Central memory CD8-positive, alpha-beta T cell (primary cell): ENCODE measurements around the gene SLC37A4.
"Not testable (repeated sequence)": the region's sequence is repeated elsewhere in the genome, so short reads cannot be mapped to it uniquely, and the experiment has no call there.

Experiments used
- ATAC-seq: fragments of 150-1000 bp; cut with Tn5 transposase; replicated peaks from 2 replicates; pipeline ENCODE4 v1.10.0; 2022; ENCODE audit warnings: mild to moderate bottlenecking, moderate FRiP score, moderate number of reproducible peaks; ENCODE audit not compliant: poor library complexity, severe bottlenecking; ENCODE audit errors: extremely low read depth
- DNase-seq, 2 donors: peaks; one replicate each; pipeline ENCODE4 v3.0.0; 2021; ENCODE audit warnings: low spot score in 2 of 2
- H3K27ac Mint-ChIP-seq: one replicate; pipeline ENCODE4 v1.8.0; 2022; ENCODE audit warnings: low read depth, mild to moderate bottlenecking, moderate library complexity, mixed read lengths
- H3K27me3 Mint-ChIP-seq: one replicate; pipeline ENCODE4 v1.8.0; 2022; ENCODE audit warnings: mixed read lengths
- H3K36me3 Mint-ChIP-seq: one replicate; pipeline ENCODE4 v1.8.0; 2022; ENCODE audit warnings: mild to moderate bottlenecking, moderate library complexity, mixed read lengths; ENCODE audit not compliant: insufficient read depth
- H3K4me1 Mint-ChIP-seq: one replicate; pipeline ENCODE4 v1.8.0; 2022; ENCODE audit warnings: mixed read lengths
- H3K4me3 Mint-ChIP-seq: one replicate; pipeline ENCODE4 v1.8.0; 2022; ENCODE audit warnings: mild to moderate bottlenecking, moderate library complexity, mixed read lengths
- H3K9me3 Mint-ChIP-seq: one replicate; pipeline ENCODE4 v1.8.0; 2022; ENCODE audit warnings: mixed read lengths

The SLC37A4 gene

DNA sequence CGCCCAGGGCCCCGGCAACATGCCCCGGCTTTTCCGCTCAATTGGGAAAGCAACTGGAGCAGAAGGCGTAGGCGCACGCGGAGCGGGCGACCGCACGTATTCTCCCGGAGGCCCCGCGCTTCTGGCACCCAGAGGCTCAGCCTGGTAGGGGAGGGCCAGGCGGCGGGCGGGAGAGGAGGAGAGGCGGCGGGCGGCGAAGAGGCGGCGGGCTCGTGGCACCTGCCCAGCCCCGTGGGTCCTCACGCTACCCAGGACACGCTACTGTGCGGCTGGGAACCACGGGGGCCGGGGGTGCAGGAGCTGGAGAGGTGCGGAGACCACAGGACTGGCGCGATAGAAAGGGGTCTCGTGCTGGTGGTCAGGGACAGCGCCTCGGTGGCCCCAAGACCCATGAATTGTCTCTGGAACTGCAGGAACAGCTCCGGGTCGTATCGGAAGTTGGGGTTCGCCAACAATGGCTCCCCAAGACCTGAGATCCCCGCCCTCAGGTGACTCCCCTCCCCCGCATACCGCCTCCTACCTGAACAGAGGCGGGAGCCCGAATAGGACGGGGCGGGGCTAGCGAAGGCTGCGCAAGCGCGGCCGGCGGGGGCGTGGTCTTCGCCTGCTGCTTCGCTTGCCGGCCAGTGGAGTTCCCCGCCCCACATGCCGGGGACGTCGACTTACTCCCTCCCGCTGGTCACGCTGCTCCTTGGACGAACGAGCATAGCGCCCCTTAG is at the start of gene SLC37A4:
Gene SLC37A4 (minus strand): TSS at position 549 of the 719 bp plus-strand sequence.
- no peaks in the 10 kb centered on the region for H3K9me3 Mint-ChIP-seq
- H3K27ac Mint-ChIP-seq: peak within 1 kb of the TSS; percentile 18
- DNase-seq (peak; percentile 98), ATAC-seq (peak; percentile 88)
- H3K4me3 Mint-ChIP-seq: peak within 1 kb of the TSS; percentile 85
- H3K36me3 Mint-ChIP-seq: peaks cover 5% of the 10 kb centered on the region
- no peaks in the 10 kb centered on the region for H3K27me3 Mint-ChIP-seq
- peaks cover 16% of the 10 kb centered on the region for H3K4me1 Mint-ChIP-seq

DNA sequence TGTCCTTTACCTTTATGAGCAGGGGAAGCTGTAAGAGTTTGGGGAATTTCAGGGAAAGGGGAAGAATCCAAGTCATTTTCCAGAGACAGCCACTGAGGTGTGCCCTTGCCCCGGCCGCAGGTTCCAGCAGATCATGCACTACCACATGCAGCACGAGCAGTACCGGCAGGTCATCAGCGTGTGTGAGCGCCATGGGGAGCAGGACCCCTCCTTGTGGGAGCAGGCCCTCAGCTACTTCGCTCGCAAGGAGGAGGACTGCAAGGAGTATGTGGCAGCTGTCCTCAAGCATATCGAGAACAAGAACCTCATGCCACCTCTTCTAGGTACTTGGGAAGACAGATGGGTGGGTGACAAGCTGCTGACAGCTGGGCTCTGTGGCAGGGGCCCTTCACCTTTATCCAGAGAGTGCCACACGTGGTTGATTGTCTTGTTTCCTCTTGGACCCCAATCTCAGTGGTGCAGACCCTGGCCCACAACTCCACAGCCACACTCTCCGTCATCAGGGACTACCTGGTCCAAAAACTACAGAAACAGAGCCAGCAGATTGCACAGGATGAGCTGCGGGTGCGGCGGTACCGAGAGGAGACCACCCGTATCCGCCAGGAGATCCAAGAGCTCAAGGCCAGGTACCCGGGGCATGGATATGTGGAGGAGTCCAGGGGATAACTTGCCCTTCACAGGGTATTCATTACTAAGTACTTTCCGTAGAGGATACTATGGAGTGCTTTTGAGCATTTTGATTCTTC is 48.2 kb upstream of the SLC37A4 start:
- Mint-ChIP-seq H3K27me3 (no peaks in the 10 kb centered on the region), H3K9me3 (no peaks in the 10 kb centered on the region), H3K4me3 (no peak overlapping the region), H3K36me3 (peaks cover 53% of the 10 kb centered on the region), H3K4me1 (no peaks in the 10 kb centered on the region), H3K27ac (no peak overlapping the region)
- no peak for ATAC-seq
- no peak for DNase-seq

DNA sequence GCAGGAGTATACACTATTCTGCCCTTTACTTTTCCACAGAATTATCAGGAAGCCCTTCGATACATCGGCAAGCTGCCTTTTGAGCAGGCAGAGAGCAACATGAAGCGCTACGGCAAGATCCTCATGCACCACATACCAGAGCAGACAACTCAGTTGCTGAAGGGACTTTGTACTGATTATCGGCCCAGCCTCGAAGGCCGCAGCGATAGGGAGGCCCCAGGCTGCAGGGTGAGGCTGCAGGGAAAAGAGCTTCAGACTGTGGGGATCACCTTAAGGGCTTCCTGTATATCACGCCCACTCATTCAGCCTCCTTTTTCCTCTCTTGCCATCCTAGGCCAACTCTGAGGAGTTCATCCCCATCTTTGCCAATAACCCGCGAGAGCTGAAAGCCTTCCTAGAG is 47.2 kb upstream of the SLC37A4 start:
- Mint-ChIP-seq H3K36me3 (peaks cover 62% of the 10 kb centered on the region), H3K4me1 (peaks cover 3% of the 10 kb centered on the region), H3K9me3 (no peaks in the 10 kb centered on the region), H3K27ac (no peak overlapping the region), H3K27me3 (no peaks in the 10 kb centered on the region), H3K4me3 (no peak overlapping the region)
- DNase-seq (no peak), ATAC-seq (no peak)

DNA sequence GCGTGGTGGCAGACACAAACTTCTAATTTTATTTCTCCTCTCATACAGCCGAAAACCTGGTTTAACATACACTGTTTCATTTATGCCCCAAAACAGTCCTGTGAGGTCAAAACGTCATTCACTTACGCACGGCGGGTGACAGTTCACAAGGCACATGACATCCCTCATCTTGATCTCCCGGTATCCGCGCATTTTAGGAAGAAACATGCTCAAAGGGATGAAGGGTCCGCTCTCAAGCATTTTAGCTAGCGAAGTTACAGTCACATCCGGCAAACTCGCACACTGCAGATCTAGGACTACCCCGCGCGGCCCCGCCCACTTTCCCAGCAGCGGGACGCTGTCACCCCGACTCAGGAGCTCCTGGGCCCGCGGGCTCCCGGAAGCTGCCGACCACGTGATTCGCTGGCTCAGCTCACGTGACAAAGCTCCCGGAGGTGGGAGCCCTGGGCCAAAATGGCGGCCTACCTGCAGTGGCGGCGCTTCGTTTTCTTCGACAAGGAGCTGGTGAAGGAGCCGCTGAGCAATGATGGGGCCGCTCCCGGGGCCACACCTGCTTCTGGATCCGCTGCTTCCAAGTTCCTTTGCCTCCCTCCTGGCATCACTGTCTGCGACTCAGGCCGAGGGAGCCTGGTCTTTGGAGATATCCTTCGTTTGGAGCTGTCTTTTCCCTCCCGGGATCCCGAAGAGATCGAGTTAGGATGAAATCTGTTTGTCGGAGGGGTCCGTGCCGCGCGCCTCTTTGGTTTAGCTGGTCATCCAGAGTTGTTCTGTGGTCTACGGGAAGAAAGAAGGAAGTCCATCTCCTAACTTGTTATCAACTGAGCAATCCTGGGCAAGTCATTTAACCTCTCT is 36.9 kb upstream of the SLC37A4 start, which contains the start of gene VPS11:
Gene VPS11 (plus strand): TSS at position 448 of the 852 bp plus-strand sequence. CDS start 6 bp downstream, at position 454.
- ATAC-seq (peak; percentile 97), DNase-seq (peak; percentile 92 to 94)
- H3K27ac Mint-ChIP-seq: peak within 1 kb of the TSS; percentile 98
- peaks cover 41% of the 10 kb centered on the region for H3K36me3 Mint-ChIP-seq
- no peaks in the 10 kb centered on the region for H3K27me3 Mint-ChIP-seq
- H3K9me3 Mint-ChIP-seq: no peaks in the 10 kb centered on the region
- H3K4me1 Mint-ChIP-seq: peaks cover 37% of the 10 kb centered on the region
- H3K4me3 Mint-ChIP-seq: peak within 1 kb of the TSS; percentile 87

DNA sequence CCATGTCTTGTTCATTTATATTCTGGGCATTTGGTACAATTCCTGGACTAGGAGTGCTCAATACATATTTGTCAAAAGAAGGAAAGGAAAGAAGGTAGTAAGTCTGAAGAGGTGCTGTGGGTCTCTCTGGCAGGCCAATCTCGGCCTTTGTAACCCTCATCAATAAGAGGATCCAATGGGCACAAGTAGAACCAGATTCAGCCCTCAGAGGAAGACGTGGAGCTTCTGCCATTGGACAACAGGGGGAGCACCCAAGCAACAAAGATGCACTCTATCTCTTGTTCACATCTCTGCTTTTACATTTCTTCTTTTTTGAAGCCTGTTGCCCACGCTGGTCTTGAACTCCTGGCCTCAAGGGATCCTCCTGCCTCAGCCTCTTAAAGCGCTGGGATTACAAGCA is 34.7 kb upstream of the SLC37A4 start:
- H3K4me3 Mint-ChIP-seq: no peak overlapping the region
- no peak for ATAC-seq
- peaks cover 35% of the 10 kb centered on the region for H3K4me1 Mint-ChIP-seq
- no peak overlapping the region for H3K27ac Mint-ChIP-seq
- no peaks in the 10 kb centered on the region for H3K9me3 Mint-ChIP-seq
- H3K36me3 Mint-ChIP-seq: peaks cover 24% of the 10 kb centered on the region
- no peaks in the 10 kb centered on the region for H3K27me3 Mint-ChIP-seq
- DNase-seq: peak in 1 of 2 donors; percentile 27

DNA sequence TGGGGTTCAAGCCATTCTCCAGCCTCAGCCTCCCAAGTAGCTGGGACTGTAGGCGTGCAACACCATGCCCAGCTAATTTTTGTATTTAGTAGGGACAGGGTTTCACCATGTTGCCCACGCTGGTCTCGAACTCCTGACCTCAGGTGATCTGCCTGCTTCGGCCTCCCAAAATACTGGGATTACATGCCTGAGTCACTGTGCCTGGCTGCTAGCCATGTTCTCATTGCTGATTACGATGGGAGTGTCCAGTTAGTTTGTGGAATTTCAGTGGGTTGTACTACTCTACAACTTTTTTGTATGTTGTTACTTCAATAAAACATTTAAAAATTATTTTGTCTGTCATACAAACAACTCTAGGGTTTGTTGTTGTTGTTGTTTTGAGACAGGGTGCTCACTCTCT is 32.1 kb upstream of the SLC37A4 start:
- ATAC-seq (no peak), DNase-seq (no peak)
- no peak overlapping the region for H3K27ac Mint-ChIP-seq

DNA sequence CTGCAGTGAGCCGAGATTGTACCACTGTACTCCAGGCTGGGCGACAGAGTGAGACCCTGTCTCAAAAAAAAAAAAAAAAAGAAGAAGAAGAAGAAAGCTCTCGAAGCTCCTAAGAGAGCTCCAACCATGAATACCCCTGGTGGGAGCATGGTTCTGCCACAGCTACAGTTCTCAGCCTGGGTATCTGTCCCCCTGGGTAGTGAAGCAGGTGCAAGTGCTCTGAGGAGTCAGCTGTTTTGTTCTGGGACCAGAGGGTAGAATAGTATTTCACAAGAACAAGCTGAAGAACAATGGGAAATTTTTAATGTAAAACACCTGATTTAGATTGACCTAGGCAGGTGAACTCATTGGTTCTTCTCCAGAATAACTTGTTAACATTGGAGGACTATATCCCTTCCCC is 30.6 kb upstream of the SLC37A4 start:
- H3K27ac Mint-ChIP-seq: no peak overlapping the region
- ATAC-seq (no peak), DNase-seq (no peak)

More for the DNA sequence above, 32.1 kb upstream of the SLC37A4 start:
- Mint-ChIP-seq H3K27me3 (no peaks in the 10 kb centered on the region), H3K36me3 (peaks cover 13% of the 10 kb centered on the region), H3K4me3 (no peak overlapping the region), H3K9me3 (no peaks in the 10 kb centered on the region), H3K4me1 (peaks cover 38% of the 10 kb centered on the region)

DNA sequence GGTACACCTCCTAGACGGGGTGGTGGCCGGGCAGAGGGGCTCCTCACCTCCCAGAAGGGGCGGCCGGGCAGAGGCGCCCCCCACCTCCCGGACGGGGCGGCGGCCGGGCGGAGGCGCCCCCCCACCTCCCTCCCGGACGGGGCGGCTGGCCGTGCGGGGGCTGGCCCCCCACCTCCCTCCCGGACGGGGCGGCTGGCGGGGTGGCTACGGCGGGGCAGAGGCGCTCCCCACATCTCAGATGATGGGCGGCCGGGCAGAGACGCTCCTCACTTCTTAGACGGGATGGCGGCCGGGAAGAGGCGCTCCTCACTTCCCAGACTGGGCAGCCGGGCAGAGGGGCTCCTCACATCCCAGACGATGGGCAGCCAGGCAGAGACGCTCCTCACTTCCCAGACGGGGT is 28.5 kb upstream of the SLC37A4 start:
- H3K36me3 Mint-ChIP-seq: peaks cover 22% of the 10 kb centered on the region
- not testable (repeated sequence) for H3K27me3 Mint-ChIP-seq, DNase-seq, H3K27ac Mint-ChIP-seq, H3K4me3 Mint-ChIP-seq, ATAC-seq, H3K9me3 Mint-ChIP-seq
- H3K4me1 Mint-ChIP-seq: peaks cover 42% of the 10 kb centered on the region

More for the DNA sequence above, 30.6 kb upstream of the SLC37A4 start:
- Mint-ChIP-seq H3K4me3 (no peak overlapping the region), H3K36me3 (peaks cover 13% of the 10 kb centered on the region), H3K9me3 (no peaks in the 10 kb centered on the region), H3K4me1 (peaks cover 39% of the 10 kb centered on the region), H3K27me3 (no peaks in the 10 kb centered on the region)

DNA sequence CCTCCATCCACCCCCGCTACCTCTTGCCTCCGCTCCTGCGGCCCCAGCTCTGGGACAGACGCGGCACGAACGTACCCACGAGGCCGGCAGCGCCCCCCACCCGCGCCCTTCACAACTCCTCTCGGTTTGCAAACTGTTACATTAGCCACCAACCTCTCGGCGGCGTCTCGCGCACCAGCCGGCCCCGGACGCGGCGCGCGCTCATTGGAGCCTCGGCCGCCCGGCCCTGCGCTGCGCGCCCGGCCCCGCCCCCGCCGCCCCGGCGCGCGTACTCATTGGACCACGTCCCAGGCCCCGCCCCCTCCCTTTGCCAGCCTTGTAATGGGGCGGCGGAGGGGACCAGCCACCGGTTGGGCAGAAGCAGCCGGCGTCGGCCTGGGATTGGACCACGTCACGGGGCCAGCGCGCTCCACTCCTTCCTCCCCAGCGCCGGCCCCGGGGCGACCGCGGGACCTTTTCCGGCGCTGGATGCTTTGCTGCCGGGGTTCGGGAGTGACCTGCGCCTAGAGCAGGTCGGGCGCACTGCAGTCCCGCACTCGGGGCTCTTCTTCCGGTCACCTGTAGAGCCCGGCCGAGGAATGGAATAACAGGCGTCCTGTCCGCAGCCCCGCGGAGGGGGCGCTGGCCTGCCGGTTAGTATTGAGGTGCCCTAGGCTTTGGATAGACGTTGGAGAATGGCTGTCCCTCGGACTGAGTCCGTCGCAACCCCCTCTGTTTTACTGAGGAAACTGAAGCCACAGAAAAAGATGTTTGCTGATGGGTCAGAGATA is 26.5 kb upstream of the SLC37A4 start, which contains the start of gene HYOU1:
Gene HYOU1 (minus strand): TSS at position 206 of the 770 bp plus-strand sequence. CDS start 1,045 bp downstream, outside the sequence.
- peaks cover 51% of the 10 kb centered on the region for H3K4me1 Mint-ChIP-seq

DNA sequence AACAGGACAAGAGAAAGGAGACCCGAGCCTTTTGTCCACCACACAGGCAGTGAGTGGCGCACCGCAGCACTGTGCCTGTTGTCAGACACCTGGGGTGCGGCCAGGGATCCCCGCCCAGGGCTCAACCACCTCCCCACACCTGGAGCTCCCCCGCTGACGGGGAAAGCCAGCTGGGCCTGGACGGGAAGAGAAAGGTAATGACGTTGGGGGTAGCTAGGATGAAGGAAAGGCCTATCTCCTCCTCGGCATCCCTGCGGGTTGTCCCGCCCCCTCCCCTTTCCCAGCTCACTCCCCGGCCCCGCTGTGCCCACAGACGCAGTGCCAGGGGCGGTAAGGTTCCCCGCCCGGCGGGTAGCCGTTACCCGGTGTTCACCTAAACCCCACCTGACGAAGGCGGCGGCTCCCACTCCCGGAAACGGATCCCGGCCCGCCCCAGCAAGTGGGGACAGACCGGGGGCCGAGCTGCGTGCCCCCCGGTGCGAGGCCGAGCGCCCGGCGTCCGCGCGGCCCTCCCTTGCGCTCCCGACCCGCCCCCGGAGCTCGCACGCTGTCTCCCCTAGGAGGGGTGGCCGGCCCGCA is 25.8 kb upstream of the SLC37A4 start:
- peaks cover 55% of the 10 kb centered on the region for H3K4me1 Mint-ChIP-seq
- no peaks in the 10 kb centered on the region for H3K27me3 Mint-ChIP-seq
- H3K4me3 Mint-ChIP-seq: peak overlapping the region; percentile 92
- DNase-seq: peak; percentile 36 to 44
- H3K9me3 Mint-ChIP-seq: no peaks in the 10 kb centered on the region
- H3K27ac Mint-ChIP-seq: peak overlapping the region; percentile 99
- H3K36me3 Mint-ChIP-seq: peaks cover 45% of the 10 kb centered on the region
- ATAC-seq: peak; percentile 21

More for the DNA sequence above, 26.5 kb upstream of the SLC37A4 start, which contains the start of gene HYOU1:
- DNase-seq: peak; percentile 93 to 95
- peak within 1 kb of the TSS; percentile 92 for H3K4me3 Mint-ChIP-seq
- H3K27me3 Mint-ChIP-seq: no peaks in the 10 kb centered on the region
- H3K9me3 Mint-ChIP-seq: no peaks in the 10 kb centered on the region
- H3K36me3 Mint-ChIP-seq: peaks cover 42% of the 10 kb centered on the region
- peak within 1 kb of the TSS; percentile 99 for H3K27ac Mint-ChIP-seq
- peak; percentile 90 for ATAC-seq

DNA sequence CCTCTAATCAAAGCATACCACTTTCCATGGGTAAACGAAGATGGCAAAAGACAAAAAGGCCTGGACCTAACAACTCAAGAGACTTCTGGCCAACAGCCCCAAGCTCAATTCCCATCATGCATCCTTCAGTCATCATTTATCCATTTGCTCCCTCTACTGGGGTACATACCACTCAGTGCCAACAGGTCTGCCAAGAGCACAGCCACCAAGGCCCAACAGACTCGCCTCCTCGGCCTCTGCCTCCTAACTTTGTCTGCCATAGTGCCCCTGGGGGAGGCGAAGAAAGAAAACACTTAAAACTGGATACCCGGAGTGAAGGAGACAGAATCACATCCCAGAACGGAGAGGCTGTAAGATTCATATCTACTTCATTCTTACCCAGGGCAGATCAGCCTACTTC is 25.2 kb upstream of the SLC37A4 start:
- peaks cover 47% of the 10 kb centered on the region for H3K36me3 Mint-ChIP-seq
- DNase-seq: no peak
- H3K4me1 Mint-ChIP-seq: peaks cover 55% of the 10 kb centered on the region
- no peak for ATAC-seq
- H3K9me3 Mint-ChIP-seq: no peaks in the 10 kb centered on the region
- peak overlapping the region; percentile 92 for H3K4me3 Mint-ChIP-seq
- H3K27me3 Mint-ChIP-seq: no peaks in the 10 kb centered on the region
- H3K27ac Mint-ChIP-seq: peak overlapping the region; percentile 99
